HCT116 (cell line): ENCODE measurements around the gene CORO6.

ENCODE experiments used
- CTCF ChIP-seq, 3 experiments: fragments of 200-600 bp in 1 of 3; sonication (generic) in 1 of 3; IDR thresholded peaks in 2 of 3; conservative IDR thresholded peaks in 1 of 3; 2 replicates each; pipeline ENCODE4 v1.5.1; 2012 to 2017; ENCODE audit warnings: low read depth in 2 of 3, low read length in 2 of 3, antibody characterized with exemption in 1 of 3, borderline replicate concordance in 1 of 3, control low read depth in 1 of 3, mild to moderate bottlenecking in 1 of 3, mixed read lengths in 1 of 3, mixed run types in 1 of 3, moderate library complexity in 1 of 3; ENCODE audit not compliant: insufficient read depth in 1 of 3
- EGR1 ChIP-seq: IDR thresholded peaks from 2 replicates; pipeline ENCODE4 v1.6.1; 2012; ENCODE audit warnings: low read depth
- ELF1 ChIP-seq: IDR thresholded peaks from 2 replicates; pipeline ENCODE4 v1.6.1; 2012; ENCODE audit warnings: low read depth, borderline replicate concordance
- EZH2 ChIP-seq: fragments of 200-600 bp; sonication (generic); IDR thresholded peaks from 2 replicates; pipeline ENCODE4 v1.6.1; 2017; ENCODE audit warnings: antibody characterized with exemption, mixed run types
- EZH2phosphoT487 ChIP-seq: fragments of 200-600 bp; IDR thresholded peaks from 2 replicates; pipeline ENCODE4 v1.6.1; 2018; ENCODE audit warnings: antibody characterized with exemption, borderline replicate concordance
- JUND ChIP-seq: IDR thresholded peaks from 2 replicates; pipeline ENCODE4 v1.6.1; 2012
- MAX ChIP-seq: IDR thresholded peaks from 2 replicates; pipeline ENCODE4 v1.6.1; 2012
- POLR2A ChIP-seq: IDR thresholded peaks from 2 replicates; pipeline ENCODE4 v1.7.0; 2011; ENCODE audit warnings: borderline replicate concordance; ENCODE audit not compliant: insufficient read depth, insufficient read length; ENCODE audit errors: extremely low read depth
- POLR2AphosphoS5 ChIP-seq: IDR thresholded peaks from 2 replicates; pipeline ENCODE4 v1.6.1; 2011; ENCODE audit warnings: mild to moderate bottlenecking, low read depth, low read length, moderate library complexity
- SIN3A ChIP-seq: IDR thresholded peaks from 2 replicates; pipeline ENCODE4 v1.6.1; 2012; ENCODE audit warnings: low read depth
- YY1 ChIP-seq: IDR thresholded peaks from 2 replicates; pipeline ENCODE4 v1.6.1; 2011; ENCODE audit warnings: low read length, low read depth, moderate library complexity, mild to moderate bottlenecking; ENCODE audit not compliant: insufficient replicate concordance; ENCODE audit errors: extremely low read depth
- ZBTB33 ChIP-seq: IDR thresholded peaks from 2 replicates; pipeline ENCODE4 v1.6.1; 2011; ENCODE audit warnings: mild to moderate bottlenecking, low read length, moderate library complexity; ENCODE audit not compliant: insufficient replicate concordance; ENCODE audit errors: extremely low read depth
- TF ChIP-seq, protein P1 (sequence below): IDR thresholded peaks from 2 replicates; pipeline ENCODE4 v1.6.1; 2012
- TF ChIP-seq, protein P2 (sequence below): IDR thresholded peaks from 2 replicates; pipeline ENCODE4 v1.6.1; 2012; ENCODE audit warnings: low read depth

DNA sequence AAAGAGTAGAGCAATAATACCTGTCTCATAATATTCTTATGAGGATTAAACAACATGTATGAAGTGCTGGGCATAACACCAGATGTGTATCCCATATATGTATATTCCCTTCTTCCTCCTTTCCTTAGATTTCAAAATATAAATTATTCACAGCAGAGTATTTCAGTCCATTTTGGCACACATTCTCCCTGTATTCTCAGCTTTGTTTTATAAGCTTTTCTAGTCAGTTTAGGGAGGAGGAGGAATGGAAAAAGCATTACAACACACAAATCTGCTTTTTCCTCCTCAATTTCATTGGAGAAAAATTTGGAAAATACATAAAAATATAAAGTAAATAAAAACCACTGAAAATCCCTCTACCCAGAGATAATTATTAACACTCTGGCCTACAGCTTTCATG, 46.6 kb upstream of the CORO6 start:
- TF ChIP-seq POLR2A = no peak
- TF ChIP-seq CTCF (IDR thresholded peaks at IDR 0.05 in 2 of 3, conservative IDR thresholded peaks at IDR 0.05 in 1 of 3; ENCODE audit: borderline replicate concordance in 1 of 3, insufficient read depth in 1 of 3, low read depth in 2 of 3, low read length in 2 of 3) = no peak
- TF ChIP-seq ZBTB33 = no peak
- TF ChIP-seq SIN3A = no peak
- TF ChIP-seq, protein P1, sequence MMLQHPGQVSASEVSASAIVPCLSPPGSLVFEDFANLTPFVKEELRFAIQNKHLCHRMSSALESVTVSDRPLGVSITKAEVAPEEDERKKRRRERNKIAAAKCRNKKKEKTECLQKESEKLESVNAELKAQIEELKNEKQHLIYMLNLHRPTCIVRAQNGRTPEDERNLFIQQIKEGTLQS = no peak
- no peak for TF ChIP-seq POLR2AphosphoS5
- TF ChIP-seq MAX = no peak
- TF ChIP-seq ELF1 = no peak
- no peak for TF ChIP-seq YY1
- TF ChIP-seq EZH2phosphoT487 = no peak
- no peak for TF ChIP-seq EZH2
- TF ChIP-seq EGR1 = no peak
- TF ChIP-seq, protein P2, sequence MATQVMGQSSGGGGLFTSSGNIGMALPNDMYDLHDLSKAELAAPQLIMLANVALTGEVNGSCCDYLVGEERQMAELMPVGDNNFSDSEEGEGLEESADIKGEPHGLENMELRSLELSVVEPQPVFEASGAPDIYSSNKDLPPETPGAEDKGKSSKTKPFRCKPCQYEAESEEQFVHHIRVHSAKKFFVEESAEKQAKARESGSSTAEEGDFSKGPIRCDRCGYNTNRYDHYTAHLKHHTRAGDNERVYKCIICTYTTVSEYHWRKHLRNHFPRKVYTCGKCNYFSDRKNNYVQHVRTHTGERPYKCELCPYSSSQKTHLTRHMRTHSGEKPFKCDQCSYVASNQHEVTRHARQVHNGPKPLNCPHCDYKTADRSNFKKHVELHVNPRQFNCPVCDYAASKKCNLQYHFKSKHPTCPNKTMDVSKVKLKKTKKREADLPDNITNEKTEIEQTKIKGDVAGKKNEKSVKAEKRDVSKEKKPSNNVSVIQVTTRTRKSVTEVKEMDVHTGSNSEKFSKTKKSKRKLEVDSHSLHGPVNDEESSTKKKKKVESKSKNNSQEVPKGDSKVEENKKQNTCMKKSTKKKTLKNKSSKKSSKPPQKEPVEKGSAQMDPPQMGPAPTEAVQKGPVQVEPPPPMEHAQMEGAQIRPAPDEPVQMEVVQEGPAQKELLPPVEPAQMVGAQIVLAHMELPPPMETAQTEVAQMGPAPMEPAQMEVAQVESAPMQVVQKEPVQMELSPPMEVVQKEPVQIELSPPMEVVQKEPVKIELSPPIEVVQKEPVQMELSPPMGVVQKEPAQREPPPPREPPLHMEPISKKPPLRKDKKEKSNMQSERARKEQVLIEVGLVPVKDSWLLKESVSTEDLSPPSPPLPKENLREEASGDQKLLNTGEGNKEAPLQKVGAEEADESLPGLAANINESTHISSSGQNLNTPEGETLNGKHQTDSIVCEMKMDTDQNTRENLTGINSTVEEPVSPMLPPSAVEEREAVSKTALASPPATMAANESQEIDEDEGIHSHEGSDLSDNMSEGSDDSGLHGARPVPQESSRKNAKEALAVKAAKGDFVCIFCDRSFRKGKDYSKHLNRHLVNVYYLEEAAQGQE = no peak
- TF ChIP-seq JUND = no peak
